ENCODE results near the gene TNFRSF12A.

- TF ChIP-seq MAX (IDR thresholded peaks at IDR 0.05), result no peak
- no peak for TF ChIP-seq CTCF (IDR thresholded peaks at IDR 0.05; ENCODE audit: control extremely low read depth in 1 of 3, insufficient read depth in 1 of 3, low read depth in 1 of 3, low read length in 3 of 3)
- TF ChIP-seq ASH2L (IDR thresholded peaks at IDR 0.05; ENCODE audit: low read length), result no peak
Observed at GRCh38 chr16:3030222-3031212, 10.3 kb downstream of the TNFRSF12A start.
